Hematopoietic multipotent progenitor cell treated with erythropoietin and hydrocortisone succinate and interleukin-3 and kit ligand, for 17 days (in vitro differentiated cells): ENCODE measurements around the gene G6PC2.

Source experiments
- DNase-seq: peaks from one replicate; pipeline ENCODE4 v3.0.0-alpha.2; 2015; ENCODE audit warnings: low spot score

Gene G6PC2

DNA sequence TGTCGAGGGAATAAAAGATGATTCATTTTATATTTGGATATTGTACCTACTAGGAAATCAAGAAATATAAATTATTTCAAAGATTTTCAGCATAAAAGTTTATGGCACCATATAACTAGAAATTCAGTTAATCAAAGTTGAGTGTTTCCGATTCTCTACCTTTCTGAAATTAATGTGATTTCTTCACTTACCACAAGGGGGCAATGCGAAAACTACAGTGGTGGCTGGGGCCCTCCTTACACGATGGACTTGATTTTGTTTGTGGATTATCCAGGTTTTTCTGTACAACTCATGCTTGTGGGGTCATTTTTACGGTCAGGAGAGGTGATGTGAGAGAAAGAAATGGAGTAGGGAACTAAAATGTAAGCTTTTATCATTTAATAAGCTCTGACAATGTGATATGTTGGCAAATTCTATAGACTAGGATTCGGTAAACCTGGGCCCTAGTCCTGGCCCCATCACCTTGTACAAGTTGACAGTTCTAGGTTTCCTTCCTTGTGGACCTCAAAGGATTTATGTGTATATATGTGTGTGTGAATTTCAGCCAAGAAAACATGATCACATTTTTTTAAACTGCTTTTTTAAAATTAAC lies 47.6 kb downstream of the G6PC2 start:
- DNase-seq, result no peak

DNA sequence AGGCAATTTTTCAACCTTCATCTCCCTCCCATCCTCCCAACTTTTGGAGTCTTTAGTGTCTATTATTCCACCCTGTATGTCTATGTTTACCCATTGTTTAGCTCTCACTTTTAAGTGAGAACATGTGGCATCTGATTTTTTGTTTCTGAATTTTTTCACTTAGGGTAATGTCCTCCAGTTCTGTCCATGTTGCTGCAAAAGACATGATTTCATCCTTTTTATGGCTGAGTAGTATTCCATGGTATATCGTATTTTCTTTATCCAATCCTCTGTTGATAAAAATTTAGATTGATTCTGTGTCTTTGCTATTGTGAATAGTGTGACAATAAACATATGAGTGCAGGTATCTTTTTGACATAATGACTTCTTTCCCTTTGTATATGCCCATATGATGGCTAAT lies 48.2 kb downstream of the G6PC2 start:
- DNase-seq, result no peak

DNA sequence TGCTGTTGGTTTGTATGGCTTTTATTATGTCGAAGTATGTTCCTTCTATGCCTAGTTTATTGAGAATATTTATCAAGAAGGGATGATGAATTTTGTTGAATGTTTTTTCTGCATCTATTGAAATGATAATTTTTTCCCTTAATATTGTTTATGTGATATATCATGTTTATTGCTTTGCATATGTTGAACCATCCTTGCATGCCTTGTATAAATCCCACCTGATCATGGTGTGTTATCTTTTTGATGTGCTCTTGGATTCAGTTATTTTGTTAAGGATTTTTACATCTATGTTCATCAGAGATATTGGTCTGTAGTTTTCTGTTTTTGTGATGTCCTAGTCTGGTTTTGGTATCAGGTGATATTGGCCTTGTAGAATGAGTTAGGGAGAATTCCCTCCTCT lies 50.8 kb downstream of the G6PC2 start:
- no peak for DNase-seq

DNA sequence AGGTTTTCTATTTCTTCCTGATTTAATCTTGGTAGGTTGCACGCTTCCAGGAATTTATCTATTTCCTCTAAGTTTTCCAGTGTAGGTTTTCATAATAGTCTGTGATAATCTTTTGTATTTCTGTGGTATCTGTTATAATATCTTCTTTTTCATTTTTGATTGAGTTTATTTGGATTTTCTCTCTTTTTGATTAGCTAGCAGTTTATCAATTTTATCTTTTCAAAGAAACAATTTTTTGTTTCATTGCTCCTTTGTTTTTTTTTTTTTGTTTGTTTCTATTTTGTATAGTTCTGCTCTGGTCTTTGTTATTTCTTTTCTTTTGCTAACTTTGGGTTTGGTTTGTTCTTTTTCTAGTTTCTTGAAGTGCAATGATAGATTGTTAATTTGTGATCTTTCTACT lies 51.3 kb downstream of the G6PC2 start:
- no peak for DNase-seq

DNA sequence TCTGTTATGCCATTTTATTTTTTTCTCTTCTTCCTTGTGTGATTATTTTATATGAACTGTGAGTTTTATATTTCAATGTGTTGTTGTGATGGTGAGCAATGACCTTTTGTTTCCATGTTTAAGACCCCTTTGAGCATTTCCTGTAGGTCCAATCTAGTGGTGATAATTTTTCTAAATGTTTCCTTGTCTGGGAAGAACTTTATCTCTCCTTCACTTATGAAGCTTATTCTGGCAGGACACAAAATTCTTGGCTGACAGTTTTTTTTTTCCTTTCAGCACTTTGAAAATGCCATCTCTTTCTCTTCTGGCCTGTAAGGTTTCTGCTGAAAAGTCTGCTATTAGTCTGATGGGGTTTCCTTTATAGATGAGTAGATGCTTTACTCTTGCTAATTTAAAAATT lies 53.2 kb downstream of the G6PC2 start:
- DNase-seq, result no peak

DNA sequence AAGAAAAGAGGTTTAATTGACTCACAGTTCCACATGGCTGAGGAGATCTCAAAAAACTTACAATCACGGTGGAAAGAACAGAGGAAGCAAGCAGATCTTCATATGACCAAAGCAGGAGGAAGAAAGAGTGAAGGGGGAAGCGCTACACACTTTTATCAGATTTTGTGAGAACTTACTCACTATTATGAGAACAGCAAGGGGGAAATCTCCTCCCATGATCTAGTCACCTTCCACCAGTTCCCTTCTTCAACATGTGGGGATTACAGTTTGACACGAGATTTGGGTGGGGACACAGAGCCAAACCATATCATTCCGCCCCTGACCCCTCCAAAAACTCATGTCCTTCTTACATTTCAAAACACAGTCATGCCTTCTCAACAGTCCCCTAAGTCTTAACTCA lies 54.2 kb downstream of the G6PC2 start:
- no peak for DNase-seq

DNA sequence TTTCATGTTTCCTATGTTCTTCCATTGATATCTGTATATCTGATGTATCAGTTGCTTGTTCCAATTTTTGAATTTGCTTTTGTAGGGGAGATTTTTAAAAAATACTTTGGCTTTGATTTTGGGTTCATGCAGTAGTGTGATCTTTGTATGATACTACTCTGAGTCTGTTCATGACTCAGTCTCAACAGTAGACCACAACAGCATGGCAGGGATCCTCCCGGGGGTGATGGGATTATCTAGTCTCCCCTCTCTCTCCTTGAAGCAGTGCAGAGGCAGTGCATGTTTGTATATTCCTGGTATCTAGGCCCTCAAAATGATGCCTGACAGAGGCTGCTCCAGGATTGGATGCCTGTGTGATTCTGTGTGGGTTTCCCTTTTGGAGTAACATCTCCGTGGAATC lies 55.3 kb downstream of the G6PC2 start:
- DNase-seq, result no peak
